ENCODE measurements around the gene PPP1R13B. TPM values are rescaled to one million over a fixed set of nuclear protein-coding genes. Genes with fewer than 3 reads are reported as not detected.

Gene PPP1R13B
- total RNA-seq, 2 donors from 2014 or later: 15.6 to 17.5 TPM

GRCh38 chr14:103733651-103734050, 113.7 kb downstream of the PPP1R13B start:
- Histone ChIP-seq H3K27me3 (ENCODE audit: control insufficient read depth, insufficient read depth, low read length, poor library complexity, severe bottlenecking) (no peaks in the 10 kb centered on the region), H3K9ac (ENCODE audit: extremely low read depth, low read length, poor library complexity, severe bottlenecking) (no peak overlapping the region), H3K36me3 (ENCODE audit: control insufficient read depth, insufficient read depth, low read length) (peaks cover 43% of the 10 kb centered on the region), H3K4me3 (ENCODE audit: low read length) (no peak overlapping the region), H3K9me3 (ENCODE audit: control insufficient read depth, low read length) (no peaks in the 10 kb centered on the region), H3K4me1 (ENCODE audit: control insufficient read depth, insufficient read depth, low read length) (peaks cover 11% of the 10 kb centered on the region), H3K27ac (ENCODE audit: low read depth, low read length) (no peak overlapping the region)
- Mint-ChIP-seq H3K27ac (no peak overlapping the region), H3K27me3 (ENCODE audit: insufficient read depth) (no peaks in the 10 kb centered on the region), H3K36me3 (ENCODE audit: low read depth) (peaks cover 39% of the 10 kb centered on the region), H3K9me3 (no peaks in the 10 kb centered on the region), H3K4me1 (peaks cover 12% of the 10 kb centered on the region), H3K4me3 (no peak overlapping the region)
- 92 to 96% methylated on average over 11 to 14 of the region's 14 CpGs for WGBS, 2 experiments (ENCODE audit: insufficient coverage in 1 of 2, insufficient read length in 1 of 2)
- DNase-seq: no peak
- TF ChIP-seq CTCF (conservative IDR thresholded peaks at IDR 0.05): no peak

GRCh38 chr14:103732868-103733620, 114.3 kb downstream of the PPP1R13B start:
- no peak overlapping the region for H3K4me3 ChIP-seq (ENCODE audit: low read length)
- Mint-ChIP-seq H3K9me3 (no peaks in the 10 kb centered on the region), H3K4me3 (no peak overlapping the region), H3K4me1 (peaks cover 16% of the 10 kb centered on the region), H3K36me3 (ENCODE audit: low read depth) (peaks cover 39% of the 10 kb centered on the region), H3K27me3 (ENCODE audit: insufficient read depth) (no peaks in the 10 kb centered on the region), H3K27ac (no peak overlapping the region)
- DNase-seq: no peak
- H3K4me1 ChIP-seq (ENCODE audit: control insufficient read depth, insufficient read depth, low read length): peaks cover 11% of the 10 kb centered on the region
- no peaks in the 10 kb centered on the region for H3K9me3 ChIP-seq (ENCODE audit: control insufficient read depth, low read length)
- 95 to 97% methylated on average over 6 to 9 of the region's 9 CpGs for WGBS, 2 experiments (ENCODE audit: insufficient coverage in 1 of 2, insufficient read length in 1 of 2)
- no peak overlapping the region for H3K27ac ChIP-seq (ENCODE audit: low read depth, low read length)
- H3K36me3 ChIP-seq (ENCODE audit: control insufficient read depth, insufficient read depth, low read length): peaks cover 47% of the 10 kb centered on the region
- H3K27me3 ChIP-seq (ENCODE audit: control insufficient read depth, insufficient read depth, low read length, poor library complexity, severe bottlenecking): no peaks in the 10 kb centered on the region
- no peak overlapping the region for H3K9ac ChIP-seq (ENCODE audit: extremely low read depth, low read length, poor library complexity, severe bottlenecking)
- no peak for TF ChIP-seq CTCF (conservative IDR thresholded peaks at IDR 0.05)

GRCh38 chr14:103731916-103732867, 115.2 kb downstream of the PPP1R13B start:
- Mint-ChIP-seq H3K9me3 (no peaks in the 10 kb centered on the region), H3K4me3 (no peak overlapping the region), H3K27me3 (ENCODE audit: insufficient read depth) (no peaks in the 10 kb centered on the region), H3K4me1 (peaks cover 16% of the 10 kb centered on the region), H3K36me3 (ENCODE audit: low read depth) (peaks cover 32% of the 10 kb centered on the region), H3K27ac (no peak overlapping the region)
- H3K27ac ChIP-seq (ENCODE audit: low read depth, low read length): no peak overlapping the region
- no peak overlapping the region for H3K9ac ChIP-seq (ENCODE audit: extremely low read depth, low read length, poor library complexity, severe bottlenecking)
- no peak for TF ChIP-seq CTCF (conservative IDR thresholded peaks at IDR 0.05)
- peaks cover 11% of the 10 kb centered on the region for H3K4me1 ChIP-seq (ENCODE audit: control insufficient read depth, insufficient read depth, low read length)
- H3K9me3 ChIP-seq (ENCODE audit: control insufficient read depth, low read length): no peaks in the 10 kb centered on the region
- WGBS, 2 experiments (ENCODE audit: insufficient coverage in 1 of 2, insufficient read length in 1 of 2): 97% methylated on average over 16 to 24 of the region's 24 CpGs
- H3K4me3 ChIP-seq (ENCODE audit: low read length): no peak overlapping the region
- peaks cover 47% of the 10 kb centered on the region for H3K36me3 ChIP-seq (ENCODE audit: control insufficient read depth, insufficient read depth, low read length)
- no peaks in the 10 kb centered on the region for H3K27me3 ChIP-seq (ENCODE audit: control insufficient read depth, insufficient read depth, low read length, poor library complexity, severe bottlenecking)
- DNase-seq: no peak
